Aorta (tissue), 5 donors: ENCODE measurements around the gene CD74. TPM values are rescaled to one million over a fixed set of nuclear protein-coding genes. Genes with fewer than 3 reads are reported as not detected.

ENCODE experiments used
- ATAC-seq: fragments of 200-7000 bp; cut with Tn5 transposase; one replicate; pipeline ENCODE4 v1.9.1; 2022; ENCODE audit warnings: moderate library complexity; ENCODE audit not compliant: low FRiP score
- DNase-seq, 2 donors: peaks; one replicate each; pipeline ENCODE4 v3.0.0-alpha.2; 2020
- H3K27ac ChIP-seq, 2 donors: one replicate each; pipeline ENCODE4 v1.5.1; 2013; ENCODE audit warnings: low read length in 2 of 2, mild to moderate bottlenecking in 2 of 2, moderate library complexity in 2 of 2, control low read depth in 1 of 2, inconsistent platforms in 1 of 2, low read depth in 1 of 2
- H3K27me3 ChIP-seq, 2 donors: one replicate each; pipeline ENCODE4 v1.6.1; 2013; ENCODE audit warnings: control low read depth in 1 of 2, low read length in 1 of 2, mild to moderate bottlenecking in 1 of 2, moderate library complexity in 1 of 2; ENCODE audit not compliant: insufficient read depth in 2 of 2, control insufficient read depth in 1 of 2
- H3K36me3 ChIP-seq, 2 donors: one replicate each; pipeline ENCODE4 v1.6.1; 2013; ENCODE audit warnings: control low read depth in 1 of 2, low read length in 1 of 2, mild to moderate bottlenecking in 1 of 2; ENCODE audit not compliant: insufficient read depth in 2 of 2, control insufficient read depth in 1 of 2
- H3K4me1 ChIP-seq, 2 donors: one replicate each; pipeline ENCODE4 v1.6.1; 2013; ENCODE audit warnings: low read length in 2 of 2, control low read depth in 1 of 2, mild to moderate bottlenecking in 1 of 2, moderate library complexity in 1 of 2; ENCODE audit not compliant: insufficient read depth in 2 of 2, control insufficient read depth in 1 of 2
- H3K4me3 ChIP-seq, 2 donors: one replicate each; pipeline ENCODE4 v1.5.1; 2013; ENCODE audit warnings: low read length in 2 of 2, control low read depth in 1 of 2, mild to moderate bottlenecking in 1 of 2
- H3K9me3 ChIP-seq: one replicate; pipeline ENCODE4 v1.6.1; 2013; ENCODE audit warnings: mild to moderate bottlenecking, low read length; ENCODE audit not compliant: control insufficient read depth
- WGBS, 2 donors: extraction: QIAGEN DNeasy Blood & Tissue Kit; methylation state at CpG; one replicate each; pipeline ENCODE4 v1.1.7; 2013; 5-methylcytosine and 5-hydroxymethylcytosine counted together
- intact Hi-C, 2 donors: fragments of 100-400 bp; cut with DNase I; formaldehyde crosslinking; loops; one replicate each; pipeline versions ENCODE4 v1.14.2 to v1.15.0; 2022
- polyA plus RNA-seq, 2 donors: library from polyadenylated mRNA; stranded (reverse); fragments of 200-250 nt; gene quantifications; one replicate each; pipeline ENCODE4 v1.2.3, GENCODE V29; 2013
- total RNA-seq, 2 donors: library from RNA; stranded (reverse); fragmentation: NEBNext Ultra II Directional; extraction: Animal tissue kit (Norgen Biotek cat#: 25700); gene quantifications; one replicate each; pipeline ENCODE4 v1.2.1, GENCODE V29; 2021
- donor health status: healthy with polysubstance abuse.
- donor health status: Bipolar disorder and iron deficiency.
- donor health status: DM: no; HTN: no; CAD: no.
- donor health status: DM: no; HTN: no; CAD: no.
- donor health status: DM: yes; HTN: yes; CAD: no.

CD74 gene
- total and polyA plus RNA-seq, 4 donors: 114 to 1,639 (median 519) TPM

GRCh38 chr5:150401376-150402228, 11.1 kb downstream of the CD74 start:
- WGBS, 2 donors: 78% methylated on average over 11 of the region's 11 CpGs
- DNase-seq (peak in 1 of 2 donors; percentile 37), ATAC-seq (no peak)
- H3K27me3 ChIP-seq: no peaks in the 10 kb centered on the region
- no peaks in the 10 kb centered on the region for H3K9me3 ChIP-seq
- no peak overlapping the region for H3K4me3 ChIP-seq
- H3K4me1 ChIP-seq: no peaks in the 10 kb centered on the region
- intact Hi-C loops: no loop called here
- H3K36me3 ChIP-seq: peaks cover 0 to 5% of the 10 kb centered on the region in 2 donors
- no peak overlapping the region for H3K27ac ChIP-seq

GRCh38 chr5:150401076-150401375, 11.7 kb downstream of the CD74 start:
- peaks cover 0 to 5% of the 10 kb centered on the region in 2 donors for H3K36me3 ChIP-seq
- H3K27me3 ChIP-seq: no peaks in the 10 kb centered on the region
- H3K27ac ChIP-seq: no peak overlapping the region
- H3K9me3 ChIP-seq: no peaks in the 10 kb centered on the region
- intact Hi-C loops: no loop called here
- H3K4me1 ChIP-seq: no peaks in the 10 kb centered on the region
- DNase-seq (peak in 1 of 2 donors; percentile 19), ATAC-seq (no peak)
- no peak overlapping the region for H3K4me3 ChIP-seq
- WGBS, 2 donors: 52 to 58% methylated on average over 3 of the region's 3 CpGs

GRCh38 chr5:150400316-150401075, 12.2 kb downstream of the CD74 start:
- Histone ChIP-seq H3K4me1 (no peaks in the 10 kb centered on the region), H3K4me3 (no peak overlapping the region), H3K27ac (no peak overlapping the region), H3K9me3 (no peaks in the 10 kb centered on the region), H3K27me3 (no peaks in the 10 kb centered on the region), H3K36me3 (peaks cover 0 to 5% of the 10 kb centered on the region in 2 donors)
- 85 to 87% methylated on average over 12 of the region's 12 CpGs for WGBS, 2 donors
- ATAC-seq (no peak), DNase-seq (peak in 1 of 2 donors; percentile 40)
- intact Hi-C loops: no loop called here

- H3K36me3 ChIP-seq: peaks cover 0 to 5% of the 10 kb centered on the region in 2 donors
- DNase-seq: peak in 1 of 2 donors; percentile 38
- H3K4me1 ChIP-seq: no peaks in the 10 kb centered on the region
- intact Hi-C loops: no loop called here
- 82 to 84% methylated on average over 11 of the region's 11 CpGs for WGBS, 2 donors
- no peaks in the 10 kb centered on the region for H3K27me3 ChIP-seq
- H3K27ac ChIP-seq: no peak overlapping the region
- no peak for ATAC-seq
- H3K9me3 ChIP-seq: no peaks in the 10 kb centered on the region
- no peak overlapping the region for H3K4me3 ChIP-seq
These were observed 13.0 kb downstream of the CD74 start for GRCh38 chr5:150399524-150400211.

- DNase-seq (peak in 1 of 2 donors; percentile 38), ATAC-seq (no peak)
- WGBS, 2 donors: 82 to 85% methylated on average over 12 of the region's 12 CpGs
- Histone ChIP-seq H3K27ac (no peak overlapping the region), H3K36me3 (peaks cover 0 to 5% of the 10 kb centered on the region in 2 donors), H3K4me3 (no peak overlapping the region), H3K9me3 (no peaks in the 10 kb centered on the region), H3K4me1 (no peaks in the 10 kb centered on the region), H3K27me3 (no peaks in the 10 kb centered on the region)
- intact Hi-C loops: no loop called here
These were observed 13.8 kb downstream of the CD74 start for GRCh38 chr5:150398722-150399523.

GRCh38 chr5:150397782-150398721, 14.7 kb downstream of the CD74 start:
- Histone ChIP-seq H3K9me3 (no peaks in the 10 kb centered on the region), H3K4me3 (no peak overlapping the region), H3K4me1 (no peaks in the 10 kb centered on the region), H3K27ac (no peak overlapping the region), H3K27me3 (no peaks in the 10 kb centered on the region), H3K36me3 (peaks cover 0 to 9% of the 10 kb centered on the region in 2 donors)
- DNase-seq: no peak
- ATAC-seq: no peak
- WGBS, 2 donors: 89 to 93% methylated on average over 13 of the region's 13 CpGs
- intact Hi-C loops: no loop called here

GRCh38 chr5:150397146-150397781, 15.4 kb downstream of the CD74 start:
- peaks cover 4 to 11% of the 10 kb centered on the region in 2 donors for H3K36me3 ChIP-seq
- no peaks in the 10 kb centered on the region for H3K4me1 ChIP-seq
- no peak overlapping the region for H3K27ac ChIP-seq
- DNase-seq (no peak), ATAC-seq (no peak)
- H3K9me3 ChIP-seq: no peaks in the 10 kb centered on the region
- WGBS, 2 donors: 84 to 85% methylated on average over 14 of the region's 14 CpGs
- intact Hi-C loops: no loop called here
- H3K4me3 ChIP-seq: no peak overlapping the region
- H3K27me3 ChIP-seq: no peaks in the 10 kb centered on the region
